GM21737 (cell line): Measurements from ENCODE around the gene BYSL.
A peak's percentile ranks its signal among the peaks of the same experiment; 100 is the strongest.
"Not testable (repeated sequence)": the region's sequence is repeated elsewhere in the genome, so short reads cannot be mapped to it uniquely, and the experiment has no call there.

Source experiments
- ATAC-seq: cut with Tn5 transposase; IDR thresholded peaks from one replicate; pipeline ENCODE4 v1.9.1; 2021; ENCODE audit warnings: mild to moderate bottlenecking, moderate library complexity; ENCODE audit not compliant: unreplicated experiment

The BYSL gene

DNA sequence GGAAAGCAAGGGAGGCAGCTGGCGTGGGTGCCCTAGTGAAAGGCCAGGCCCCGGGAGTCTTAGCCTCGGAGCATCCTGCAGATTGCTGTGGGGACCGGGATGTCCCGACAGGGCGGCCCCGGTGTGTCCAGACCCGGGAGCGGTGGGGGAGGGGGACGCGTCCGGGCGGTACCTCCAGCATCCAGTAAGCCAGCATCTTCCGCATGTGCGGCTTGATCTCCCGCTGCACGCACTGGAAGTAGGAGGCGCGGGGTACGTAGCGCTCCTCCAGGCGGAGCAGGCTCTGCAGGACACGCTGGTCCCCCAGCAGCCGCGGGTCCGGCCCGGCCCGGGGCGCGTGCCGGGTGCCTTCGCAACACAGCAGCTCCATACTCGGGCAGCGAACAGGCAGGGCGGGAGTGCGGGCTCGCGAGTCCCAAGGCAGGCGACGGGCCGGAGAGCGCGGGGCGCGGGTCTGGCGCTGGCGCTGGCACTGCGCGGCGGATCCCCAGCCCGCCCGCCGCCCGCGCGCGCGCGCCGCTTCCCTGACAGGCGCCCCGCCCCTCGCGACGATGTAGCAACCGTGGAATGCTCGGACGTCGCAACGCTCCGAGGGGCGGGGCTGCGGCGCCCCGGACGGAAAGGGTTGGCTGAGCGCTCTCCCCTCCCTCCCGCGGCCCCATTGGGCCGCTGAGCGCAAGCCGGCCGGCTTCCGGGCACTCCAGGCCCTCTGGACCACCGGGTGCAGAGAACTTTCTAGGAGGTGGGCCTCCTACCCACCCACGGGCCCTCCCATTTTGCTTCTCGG is 20.2 kb downstream of the BYSL start, which contains the start of gene CCND3:
CCND3 (minus strand) TSS at position 529 of the 787 bp plus-strand sequence; CDS start at position 370, 159 bp downstream.
- peak; percentile 90 for ATAC-seq

DNA sequence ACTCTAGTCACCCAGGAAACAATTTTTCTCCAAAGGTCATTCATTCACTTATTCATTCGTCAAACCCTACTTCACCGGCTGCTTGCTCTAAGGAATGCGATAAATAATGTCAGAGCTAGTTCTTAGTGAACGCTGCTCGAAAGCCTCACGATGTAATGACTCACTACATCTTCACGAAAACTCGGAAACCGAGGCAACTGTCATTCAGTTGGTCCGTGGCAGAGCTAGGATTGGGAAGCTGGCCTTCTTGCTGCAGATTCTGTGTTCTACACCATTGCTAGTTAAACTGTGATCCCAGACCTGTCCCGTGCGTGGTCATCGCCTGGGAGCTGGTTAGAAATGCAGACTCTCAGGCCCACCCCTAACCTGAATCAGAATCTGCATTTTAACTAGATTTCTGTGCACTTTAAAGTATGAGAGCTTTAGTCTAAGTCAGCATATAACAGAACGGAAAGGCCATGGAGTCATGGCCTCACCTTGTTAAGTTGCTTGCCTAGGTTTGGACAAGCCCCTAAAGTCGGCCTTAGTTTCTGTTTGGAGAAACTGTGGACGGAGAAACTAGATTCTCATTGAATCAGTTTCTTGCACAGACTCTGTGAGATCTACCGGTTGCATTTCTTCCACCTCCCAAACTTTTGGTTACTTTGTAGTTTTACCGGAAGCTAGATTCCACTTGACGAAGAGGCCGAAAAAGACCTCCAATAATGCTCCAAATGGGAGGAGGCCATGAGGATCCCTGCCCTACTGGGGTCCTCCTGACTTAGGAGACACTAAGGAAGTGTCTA is 21.0 kb downstream of the BYSL start:
- ATAC-seq: no peak

DNA sequence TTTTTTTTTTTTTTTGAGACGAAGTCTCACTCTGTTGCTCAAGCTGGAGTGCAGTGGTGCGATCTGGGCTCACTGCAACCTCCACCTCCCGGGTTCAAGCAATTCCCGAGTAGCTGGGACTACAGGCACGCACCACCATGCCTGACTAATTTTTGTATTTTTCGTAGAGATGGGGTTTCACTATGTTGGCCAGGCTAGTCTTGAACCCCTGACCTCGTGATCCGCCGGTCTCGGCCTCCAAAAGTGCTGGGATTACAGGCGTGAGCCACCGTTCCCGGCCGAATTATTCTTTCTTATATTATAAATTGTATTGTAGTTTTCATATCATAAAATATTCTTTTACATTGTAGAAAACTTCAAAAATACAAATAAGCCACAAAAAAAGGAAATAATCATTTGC is 21.6 kb downstream of the BYSL start:
- ATAC-seq: not testable (repeated sequence)

DNA sequence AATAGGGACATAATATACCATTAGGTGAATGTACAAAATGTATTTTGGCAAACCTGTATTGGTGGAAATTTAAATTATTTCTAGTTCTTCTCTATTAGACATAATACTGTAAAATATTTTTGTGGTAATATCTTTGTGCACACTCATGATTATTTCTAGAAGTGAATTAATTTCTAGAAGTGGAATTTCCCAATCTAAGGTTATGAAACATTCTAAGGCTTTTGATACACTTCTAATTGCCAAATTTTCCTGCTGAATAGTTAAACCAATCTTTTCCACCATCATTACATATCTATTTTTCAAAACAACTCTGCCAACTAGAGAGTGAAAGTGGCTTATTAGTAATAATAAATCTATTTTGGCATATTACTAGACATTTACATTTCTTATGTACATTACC is 22.2 kb downstream of the BYSL start:
- no peak for ATAC-seq

DNA sequence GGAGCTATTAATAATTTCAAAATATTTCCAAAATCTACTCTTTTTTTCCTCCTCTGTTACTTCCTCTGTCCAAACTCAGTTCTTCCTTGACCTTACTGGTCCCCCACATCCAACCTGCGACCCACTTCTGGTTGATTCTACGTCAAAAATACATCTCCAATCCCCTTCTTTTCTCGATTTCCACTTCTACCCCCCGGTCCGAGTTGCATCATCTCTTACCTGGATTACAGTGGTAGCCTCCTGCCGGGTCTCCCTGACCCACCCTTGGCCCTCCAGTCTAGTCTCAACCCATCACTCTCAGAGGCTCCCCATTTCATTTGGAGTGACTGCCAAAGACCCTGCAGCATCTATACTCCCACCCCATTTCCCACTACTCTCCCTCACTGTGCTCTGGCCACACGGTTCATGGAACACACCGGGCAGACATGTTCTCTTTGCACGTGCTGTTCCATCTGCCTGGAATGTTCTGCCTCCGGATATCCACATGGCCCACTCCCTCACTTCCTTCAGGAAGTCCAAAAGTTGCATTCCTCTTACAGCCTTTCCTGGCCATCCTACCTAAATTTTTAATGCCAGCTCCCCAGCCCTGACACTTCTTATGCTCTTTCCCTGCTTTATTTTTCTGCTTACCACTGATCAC is 26.4 kb downstream of the BYSL start:
- ATAC-seq: no peak

DNA sequence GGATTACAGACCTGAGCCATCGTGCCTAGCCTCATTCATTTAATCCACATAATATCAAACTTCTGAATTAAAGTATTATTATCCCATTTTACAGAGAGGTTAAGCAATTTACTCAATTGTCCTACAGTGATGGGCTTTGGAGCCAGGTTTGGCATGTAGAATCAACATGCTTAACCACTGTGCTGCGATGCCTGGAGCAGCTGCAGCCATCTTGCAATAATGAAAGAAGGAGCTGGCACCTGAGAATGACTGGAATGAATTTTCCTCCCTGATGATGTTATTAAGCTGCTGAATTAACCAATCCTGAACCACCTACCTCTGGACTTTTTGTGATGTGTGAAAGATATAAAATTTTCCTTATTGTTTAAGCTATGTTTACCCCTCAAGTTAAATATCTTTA is 33.4 kb downstream of the BYSL start:
- ATAC-seq: no peak

DNA sequence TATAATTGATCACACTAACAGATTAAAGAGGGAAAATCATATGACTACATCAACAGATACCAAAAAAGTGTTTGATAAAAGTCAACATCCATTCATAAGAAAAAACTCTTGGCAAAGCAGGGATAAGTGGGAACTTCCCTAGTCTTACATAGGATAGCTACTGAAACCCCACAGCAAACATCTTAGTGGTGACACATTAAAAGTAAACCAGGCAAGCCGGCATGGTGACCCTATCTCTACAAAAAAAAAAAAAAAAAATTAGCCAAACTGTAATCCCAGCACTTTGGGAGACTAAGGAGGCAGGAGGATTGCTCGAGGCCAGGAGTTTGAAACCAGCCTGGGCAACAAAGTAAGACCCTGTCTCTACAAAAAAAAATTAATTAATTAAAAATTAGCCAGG is 34.1 kb downstream of the BYSL start:
- no peak for ATAC-seq

DNA sequence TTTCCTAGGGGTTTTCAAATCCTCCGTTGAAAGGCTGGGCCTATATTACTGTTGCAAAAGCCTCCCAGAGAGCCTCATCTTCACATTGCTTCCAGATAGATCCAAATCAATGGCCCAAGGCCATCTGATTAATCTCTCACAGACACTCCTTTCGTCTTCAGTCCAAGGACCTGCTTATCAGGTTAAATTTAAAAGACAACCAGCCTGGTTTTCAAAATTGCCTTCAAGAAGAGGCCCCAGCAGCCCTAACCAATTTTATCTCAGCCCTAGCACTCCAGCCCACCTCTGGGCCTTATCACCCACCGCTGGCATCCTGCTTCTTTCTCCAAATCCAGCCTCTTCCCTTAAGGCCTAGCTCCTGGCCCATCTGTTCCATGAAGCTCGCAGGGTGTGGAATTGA is 35.8 kb downstream of the BYSL start:
- no peak for ATAC-seq

DNA sequence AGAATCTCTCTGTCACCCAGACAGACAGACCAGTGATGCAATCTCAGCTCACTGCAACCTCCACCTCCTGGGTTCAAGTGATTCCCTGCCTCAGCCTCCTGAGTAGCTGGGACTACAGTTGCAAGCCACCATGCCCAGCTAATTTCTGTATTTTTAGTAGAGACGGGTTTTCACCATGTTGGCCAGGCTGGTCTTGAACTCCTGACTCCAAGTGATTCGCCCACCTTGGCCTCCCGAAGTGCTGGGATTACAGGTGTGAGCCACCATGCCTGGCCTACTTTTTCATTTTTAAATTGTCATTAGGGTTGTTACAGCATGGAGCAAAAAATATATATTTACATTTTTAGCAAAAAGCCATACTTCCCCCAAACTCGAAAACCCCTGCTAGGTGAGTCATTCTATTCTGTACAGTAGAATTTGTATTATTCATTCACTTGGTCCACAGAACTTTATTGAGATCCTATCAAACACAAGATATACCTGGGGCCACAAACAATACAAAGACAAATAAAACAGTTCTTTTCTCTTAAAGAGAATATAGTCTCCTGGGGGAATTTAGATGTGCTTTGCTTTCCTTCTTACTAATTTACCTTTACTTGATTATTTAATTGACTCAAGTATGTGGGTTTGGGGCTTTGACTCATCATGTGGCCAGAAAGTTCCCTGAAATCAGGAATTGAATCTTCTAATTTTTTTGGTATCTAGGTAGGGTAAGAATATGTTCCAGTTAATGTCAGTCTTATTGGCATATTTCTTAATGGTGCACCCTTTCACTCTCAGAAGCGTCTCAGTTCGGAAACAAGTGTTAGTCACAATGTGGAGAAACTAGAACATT is 36.9 kb downstream of the BYSL start:
- no peak for ATAC-seq

DNA sequence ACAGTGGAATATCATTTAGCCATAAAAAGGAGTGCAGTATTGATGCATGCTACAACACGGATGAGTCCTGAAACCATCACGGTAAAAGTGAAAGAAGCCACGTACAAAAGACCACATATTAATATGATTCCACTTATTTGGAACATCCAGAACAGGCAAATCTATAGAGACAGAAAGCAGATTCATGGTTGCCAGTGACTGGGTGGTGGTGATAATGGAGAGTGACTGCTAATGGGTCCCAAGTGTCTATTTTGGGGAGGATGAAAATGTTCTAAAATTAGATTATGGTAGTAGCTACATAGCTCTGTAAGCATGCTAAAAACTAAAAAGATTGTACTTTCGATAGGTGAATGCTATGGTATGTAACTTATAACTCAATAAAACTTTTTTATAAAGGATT is 38.7 kb downstream of the BYSL start:
- ATAC-seq: no peak

DNA sequence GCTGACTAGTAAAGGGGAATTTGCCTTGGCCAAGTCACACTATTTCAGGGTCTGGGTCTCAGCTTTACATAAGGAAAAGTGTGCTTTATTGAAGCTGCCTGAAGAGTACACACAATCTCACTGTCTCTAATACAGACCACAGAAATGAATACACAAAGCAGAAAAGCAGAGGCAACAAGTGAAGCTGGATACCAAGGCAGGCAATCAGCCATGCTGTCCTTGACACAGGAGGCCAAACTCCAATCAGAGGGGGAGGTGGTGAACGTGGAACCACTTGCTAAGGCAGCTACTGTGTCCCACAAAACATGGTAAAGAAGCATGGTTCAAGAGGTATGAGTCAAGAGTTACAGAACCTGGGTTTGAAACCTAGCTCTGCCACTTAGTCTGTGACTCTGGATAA is 42.1 kb downstream of the BYSL start:
- no peak for ATAC-seq

DNA sequence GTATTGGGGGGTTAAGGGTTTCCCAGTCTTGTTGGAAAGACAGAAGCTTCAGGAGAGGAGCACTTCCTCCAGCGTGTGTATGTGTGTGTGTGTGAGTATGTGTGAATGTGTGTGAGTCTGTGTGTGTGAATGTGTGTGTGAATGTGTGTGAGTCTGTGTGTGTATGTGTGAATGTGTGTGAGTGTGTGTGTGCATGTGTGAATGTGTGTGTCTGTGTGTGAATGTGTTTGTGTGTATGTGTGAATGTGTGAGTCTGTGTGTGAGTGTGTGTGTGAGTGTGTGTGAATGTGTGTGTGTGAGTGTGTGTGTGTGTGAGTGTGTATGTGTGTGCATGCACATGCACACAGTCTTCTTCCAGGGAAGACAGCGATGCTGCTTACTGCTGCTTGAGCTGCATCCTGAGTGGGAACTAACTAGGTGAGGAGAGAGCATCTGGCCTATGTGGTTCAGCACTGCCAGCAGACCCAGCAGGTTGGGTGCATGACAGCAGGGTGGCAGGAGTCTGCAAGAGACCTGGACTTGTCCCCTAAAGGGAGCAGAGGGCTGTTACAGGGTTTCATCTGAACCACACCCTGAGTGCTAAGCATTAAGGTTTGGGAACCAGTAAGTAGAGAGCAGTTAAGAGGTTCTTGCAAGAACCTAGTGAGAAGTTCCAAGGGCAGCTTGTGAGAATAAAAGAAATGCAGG is 43.0 kb downstream of the BYSL start:
- ATAC-seq: no peak

DNA sequence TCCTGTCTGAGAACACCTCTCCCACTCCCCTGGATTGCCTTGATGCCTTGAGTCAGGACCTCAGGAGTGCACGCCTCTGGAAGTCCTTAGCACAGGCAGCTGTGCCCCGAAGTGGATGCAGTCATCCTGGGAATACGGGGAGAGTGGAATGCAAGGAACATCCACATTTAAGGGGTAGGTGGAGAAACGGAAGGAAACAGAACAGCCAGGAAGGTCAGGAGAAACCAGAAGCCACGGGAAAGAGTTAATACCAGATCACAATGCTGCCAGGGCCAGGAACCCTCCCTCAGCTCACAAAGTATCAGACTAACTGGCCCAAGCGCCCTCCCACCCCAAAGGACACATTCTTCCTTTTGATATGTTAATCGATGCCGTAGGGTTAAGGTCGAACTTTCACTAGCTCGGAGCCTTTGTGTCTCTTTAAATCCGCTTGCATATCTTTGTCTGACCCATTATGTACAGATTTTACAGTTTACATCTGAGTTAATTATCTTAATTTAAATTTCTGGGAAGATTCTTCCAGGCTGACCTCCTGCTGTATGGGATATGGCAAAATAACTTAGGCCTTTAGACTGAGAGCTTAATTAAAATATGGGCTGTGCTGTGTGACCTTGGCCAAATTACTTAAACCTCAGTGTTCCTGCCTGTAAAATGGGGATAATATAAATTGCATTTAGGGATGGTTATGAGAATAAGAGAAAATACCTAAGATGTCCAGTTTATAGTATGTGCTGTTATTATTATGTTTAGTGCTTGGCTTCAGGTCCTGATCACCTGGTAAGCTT is 44.3 kb downstream of the BYSL start:
- no peak for ATAC-seq

DNA sequence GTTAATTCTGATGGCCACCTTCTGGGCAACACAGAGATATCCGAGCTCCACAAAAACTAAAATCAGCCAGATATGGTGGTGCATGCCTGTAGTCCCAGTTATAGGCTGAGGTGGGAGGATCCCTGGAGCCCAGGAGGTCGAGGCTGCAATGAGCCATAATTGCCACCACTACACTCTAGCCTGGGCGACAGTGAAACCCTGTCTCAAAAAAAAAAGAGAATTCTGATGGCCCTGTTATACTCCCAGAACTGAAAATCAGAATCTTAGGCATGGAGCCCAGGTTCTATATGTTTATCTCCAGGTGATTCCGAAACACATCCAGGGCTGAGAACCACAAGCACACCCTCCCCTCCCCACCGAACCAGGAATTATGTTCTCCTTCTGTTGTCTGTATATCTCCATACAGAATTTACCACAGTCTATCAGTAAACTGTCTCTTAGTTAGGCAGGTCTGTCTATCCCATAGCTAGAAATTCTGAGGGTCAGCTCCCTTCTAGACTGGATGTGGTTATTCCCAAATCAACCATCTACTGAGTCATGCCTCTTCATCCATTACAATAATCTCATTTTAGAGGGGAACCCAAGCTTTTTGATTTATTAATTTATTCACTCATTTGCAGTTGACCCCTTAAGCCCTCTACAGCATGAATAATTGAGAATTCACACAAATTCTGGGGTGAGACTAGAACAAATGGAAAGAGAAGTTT is 45.1 kb downstream of the BYSL start:
- no peak for ATAC-seq

DNA sequence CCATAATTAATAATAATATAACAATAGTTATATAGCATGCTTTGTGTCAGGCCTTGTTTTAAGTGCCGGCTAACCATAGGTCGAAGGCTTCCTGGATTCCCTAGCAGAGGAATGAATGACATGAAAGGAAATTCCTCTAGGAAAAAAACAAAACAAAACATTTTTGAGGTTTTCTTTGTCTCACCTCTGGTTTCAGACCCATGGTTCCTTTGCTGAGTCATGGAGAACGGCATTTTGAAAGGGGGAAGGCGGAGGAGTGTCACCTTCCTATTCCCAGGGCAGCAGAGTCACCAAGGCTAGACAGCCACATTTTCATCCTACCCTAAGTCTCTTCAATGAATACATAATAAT is 45.6 kb downstream of the BYSL start:
- ATAC-seq: no peak

DNA sequence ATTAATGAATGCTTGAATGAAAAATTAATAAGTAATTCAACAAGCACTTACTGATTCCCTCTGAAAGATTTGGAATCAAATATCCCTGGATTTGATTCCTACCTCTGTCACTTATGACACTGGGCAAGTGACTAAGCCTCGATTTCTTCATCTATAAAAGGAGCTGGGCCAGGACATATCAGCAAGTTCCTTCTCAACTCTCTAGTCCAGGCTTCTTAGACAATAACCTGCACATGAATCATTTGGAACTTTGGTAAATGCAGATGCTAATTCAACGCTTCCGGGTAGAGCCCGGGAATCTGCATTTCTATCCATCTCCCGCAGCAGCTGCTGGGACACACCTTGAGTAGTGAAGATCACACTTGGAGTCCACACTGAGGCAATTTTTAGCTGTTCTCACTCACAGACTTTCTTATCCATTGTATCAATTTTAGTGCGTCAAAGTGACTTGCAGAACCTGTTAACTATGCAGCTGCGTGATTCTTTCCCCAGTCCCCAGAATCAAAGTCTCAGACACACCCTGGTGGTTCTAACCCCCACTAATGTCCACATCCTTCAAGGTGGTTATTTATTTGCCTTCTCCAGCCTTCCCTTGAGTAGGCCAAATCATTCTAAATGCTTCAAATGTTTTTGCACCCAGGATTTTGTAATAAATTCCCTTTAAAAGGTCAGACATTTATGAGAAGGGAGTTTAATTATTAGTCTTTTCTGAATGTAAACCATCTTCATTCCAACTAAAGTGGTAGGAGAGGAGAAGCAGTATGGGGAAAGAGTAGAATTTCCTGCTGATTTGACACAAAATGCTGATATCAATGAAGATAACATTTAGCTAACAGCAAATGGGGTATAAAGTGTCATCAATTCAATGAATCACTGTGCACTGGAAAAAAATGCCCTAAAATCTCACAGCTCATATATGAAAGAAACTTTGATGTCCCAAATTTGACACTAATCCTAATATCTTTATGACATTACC is 46.3 kb downstream of the BYSL start:
- no peak for ATAC-seq

DNA sequence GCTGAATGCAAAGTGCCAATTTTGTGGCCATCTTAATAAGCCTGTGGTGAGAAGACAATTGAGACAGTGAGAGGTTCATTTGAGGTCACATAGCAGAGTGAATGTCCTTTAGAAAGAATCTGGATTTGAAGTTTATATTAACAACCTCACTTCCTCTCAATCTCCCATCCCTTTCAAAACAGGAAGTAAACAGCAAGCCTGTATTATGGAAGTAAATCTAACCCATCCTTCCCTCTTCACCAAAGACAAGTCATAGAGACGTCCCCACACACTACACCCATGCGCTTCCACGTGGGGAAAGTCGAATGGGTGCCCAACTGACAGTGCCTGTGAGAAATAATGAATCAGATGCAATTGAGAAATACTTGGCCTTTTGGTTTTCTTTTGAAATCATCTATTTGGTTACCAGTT is 49.1 kb downstream of the BYSL start:
- ATAC-seq: no peak

DNA sequence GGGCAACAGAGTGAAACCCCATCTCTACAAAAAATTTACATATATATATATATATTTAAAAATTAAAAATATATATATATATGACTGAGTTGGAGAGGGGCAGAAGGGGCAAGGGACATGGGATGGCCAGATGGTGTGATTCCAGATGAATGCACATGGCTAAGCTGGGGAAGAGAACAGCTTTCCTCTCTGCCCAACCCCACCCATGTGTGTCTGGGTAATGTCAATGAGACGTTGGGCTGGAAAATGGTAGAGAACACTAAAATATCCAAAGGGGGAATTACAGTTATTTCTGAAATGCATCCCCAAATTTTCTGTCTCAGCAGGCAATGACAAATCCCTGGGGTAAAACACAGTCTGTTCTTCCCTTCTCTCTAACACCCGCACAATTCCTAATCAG is 51.5 kb downstream of the BYSL start:
- no peak for ATAC-seq
